ENCODE data around the gene GINS2. TPM values are rescaled to one million over a fixed set of nuclear protein-coding genes. Genes with fewer than 3 reads are reported as not detected.

GINS2 gene
- total and polyA plus RNA-seq, 2 donors (not counting 1 experiment from before 2014, with no cell fraction given), result 1.8 to 5.5 TPM

GRCh38 chr16:85715169-85716021 is 26.6 kb upstream of the GINS2 start:
- DNase-seq (ENCODE audit: low read depth in 2 of 2), result peak; percentile 23 to 33
- peak overlapping the region; percentile 46 for H3K4me2 ChIP-seq (ENCODE audit: extremely low read depth, insufficient read depth, low read length)
- no peak overlapping the region for H3K9ac ChIP-seq (ENCODE audit: insufficient read depth, low read length)
- no peaks in the 10 kb centered on the region for H4K20me1 ChIP-seq (ENCODE audit: control insufficient read depth, extremely low read depth, insufficient read depth, low read length)
- no peaks in the 10 kb centered on the region for H3K9me3 ChIP-seq (ENCODE audit: control insufficient read depth, insufficient read depth, low read depth, low read length)
- no peaks in the 10 kb centered on the region for H3K79me2 ChIP-seq (ENCODE audit: control insufficient read depth, insufficient read depth, low read length)
- H2AFZ ChIP-seq (ENCODE audit: low read length), result no peak overlapping the region
- H3K36me3 ChIP-seq (ENCODE audit: control insufficient read depth, insufficient read depth, low read length), result no peaks in the 10 kb centered on the region
- H3K27ac ChIP-seq (ENCODE audit: insufficient read depth, low read length), result no peak overlapping the region
- peaks cover 2% of the 10 kb centered on the region for H3K4me1 ChIP-seq (ENCODE audit: control insufficient read depth, extremely low read depth, insufficient read depth, low read length)
- no peak for TF ChIP-seq CTCF (conservative IDR thresholded peaks at IDR 0.05 in 1 of 2, IDR thresholded peaks at IDR 0.05 in 1 of 2; ENCODE audit: low read depth in 1 of 2, low read length in 2 of 2)
- no peak for TF ChIP-seq EZH2 (IDR thresholded peaks at IDR 0.05; ENCODE audit: low read length, missing control alignments)
- no peak overlapping the region for H3K4me3 ChIP-seq (replicated peaks in 1 of 4; ENCODE audit: control extremely low read depth in 1 of 4, insufficient read depth in 1 of 4, low read depth in 3 of 4, low read length in 4 of 4)
- no peaks in the 10 kb centered on the region for H3K27me3 ChIP-seq (ENCODE audit: control insufficient read depth, insufficient read depth, low read length)

- Histone ChIP-seq H3K79me2 (ENCODE audit: control insufficient read depth, insufficient read depth, low read length) (no peaks in the 10 kb centered on the region), H3K4me2 (ENCODE audit: extremely low read depth, insufficient read depth, low read length) (no peak overlapping the region), H3K4me1 (ENCODE audit: control insufficient read depth, extremely low read depth, insufficient read depth, low read length) (peaks cover 2% of the 10 kb centered on the region), H2AFZ (ENCODE audit: low read length) (no peak overlapping the region), H3K27ac (ENCODE audit: insufficient read depth, low read length) (no peak overlapping the region), H3K9me3 (ENCODE audit: control insufficient read depth, insufficient read depth, low read depth, low read length) (no peaks in the 10 kb centered on the region), H3K27me3 (ENCODE audit: control insufficient read depth, insufficient read depth, low read length) (no peaks in the 10 kb centered on the region), H3K36me3 (ENCODE audit: control insufficient read depth, insufficient read depth, low read length) (peaks cover 2% of the 10 kb centered on the region), H4K20me1 (ENCODE audit: control insufficient read depth, extremely low read depth, insufficient read depth, low read length) (no peaks in the 10 kb centered on the region), H3K9ac (ENCODE audit: insufficient read depth, low read length) (no peak overlapping the region), H3K4me3 (replicated peaks in 1 of 4; ENCODE audit: control extremely low read depth in 1 of 4, insufficient read depth in 1 of 4, low read depth in 3 of 4, low read length in 4 of 4) (no peak overlapping the region)
- DNase-seq (ENCODE audit: low read depth in 2 of 2), result no peak
- no peak for TF ChIP-seq CTCF (conservative IDR thresholded peaks at IDR 0.05 in 1 of 2, IDR thresholded peaks at IDR 0.05 in 1 of 2; ENCODE audit: low read depth in 1 of 2, low read length in 2 of 2)
Measured at GRCh38 chr16:85712801-85713200, 24.0 kb upstream of the GINS2 start.

GRCh38 chr16:85711982-85712587 is 23.3 kb upstream of the GINS2 start:
- H3K4me1 ChIP-seq (ENCODE audit: control insufficient read depth, extremely low read depth, insufficient read depth, low read length), result peaks cover 2% of the 10 kb centered on the region
- no peak overlapping the region for H3K4me3 ChIP-seq (replicated peaks in 1 of 4; ENCODE audit: control extremely low read depth in 1 of 4, insufficient read depth in 1 of 4, low read depth in 3 of 4, low read length in 4 of 4)
- no peaks in the 10 kb centered on the region for H3K79me2 ChIP-seq (ENCODE audit: control insufficient read depth, insufficient read depth, low read length)
- H3K9ac ChIP-seq (ENCODE audit: insufficient read depth, low read length), result no peak overlapping the region
- TF ChIP-seq EZH2 (IDR thresholded peaks at IDR 0.05; ENCODE audit: low read length, missing control alignments) (no peak), CTCF (conservative IDR thresholded peaks at IDR 0.05 in 1 of 2, IDR thresholded peaks at IDR 0.05 in 1 of 2; ENCODE audit: low read depth in 1 of 2, low read length in 2 of 2) (no peak)
- no peak for DNase-seq (ENCODE audit: low read depth in 2 of 2)
- no peak overlapping the region for H3K4me2 ChIP-seq (ENCODE audit: extremely low read depth, insufficient read depth, low read length)
- no peaks in the 10 kb centered on the region for H3K9me3 ChIP-seq (ENCODE audit: control insufficient read depth, insufficient read depth, low read depth, low read length)
- H2AFZ ChIP-seq (ENCODE audit: low read length), result no peak overlapping the region
- peaks cover 2% of the 10 kb centered on the region for H3K36me3 ChIP-seq (ENCODE audit: control insufficient read depth, insufficient read depth, low read length)
- no peaks in the 10 kb centered on the region for H4K20me1 ChIP-seq (ENCODE audit: control insufficient read depth, extremely low read depth, insufficient read depth, low read length)
- no peak overlapping the region for H3K27ac ChIP-seq (ENCODE audit: insufficient read depth, low read length)
- no peaks in the 10 kb centered on the region for H3K27me3 ChIP-seq (ENCODE audit: control insufficient read depth, insufficient read depth, low read length)

All from fibroblast of lung (primary cell).